Right cardiac atrium (tissue), 5 donors: ENCODE data around the gene H3-3A. TPM values are rescaled to one million over a fixed set of nuclear protein-coding genes. Genes with fewer than 3 reads are reported as not detected.

Experiments used
- ATAC-seq, 2 donors: fragments of 200-7000 bp; cut with Tn5 transposase; one replicate each; pipeline versions ENCODE4 v1.8.0 to v1.9.1; 2020; ENCODE audit warnings: moderate library complexity in 2 of 2, mild to moderate bottlenecking in 1 of 2
- DNase-seq, 3 donors: peaks; one replicate each; pipeline ENCODE4 v3.0.0-alpha.2; 2020
- H3K27ac ChIP-seq: one replicate; pipeline ENCODE4 v1.5.1; 2013; ENCODE audit warnings: mild to moderate bottlenecking, low read length, control low read depth, moderate library complexity
- H3K27me3 ChIP-seq: one replicate; pipeline ENCODE4 v1.6.1; 2013; ENCODE audit not compliant: control insufficient read depth, insufficient read depth
- H3K4me1 ChIP-seq: one replicate; pipeline ENCODE4 v1.6.1; 2013; ENCODE audit warnings: low read length; ENCODE audit not compliant: control insufficient read depth, insufficient read depth
- H3K4me3 ChIP-seq: one replicate; pipeline ENCODE4 v1.5.1; 2013; ENCODE audit warnings: low read length, control low read depth
- H3K9me3 ChIP-seq: one replicate; pipeline ENCODE4 v1.6.1; 2013; ENCODE audit warnings: low read length; ENCODE audit not compliant: control insufficient read depth
- WGBS: extraction: QIAGEN DNeasy Blood & Tissue Kit; methylation state at CpG from one replicate; pipeline ENCODE4 v1.1.7; 2013; 5-methylcytosine and 5-hydroxymethylcytosine counted together
- intact Hi-C, 4 donors: fragments of 100-400 bp; cut with DNase I; formaldehyde crosslinking; loops; one replicate each; pipeline versions ENCODE4 v1.11.0 to v1.14.0; 2022 to 2023
- polyA plus RNA-seq: library from polyadenylated mRNA; stranded (reverse); fragments of 200-250 nt; gene quantifications from one replicate; pipeline ENCODE4 v1.2.3, GENCODE V29; 2013
- total RNA-seq, 4 donors: library from RNA; stranded (reverse); fragmentation: NEBNext Ultra II Directional; extraction: Animal tissue kit (Norgen Biotek cat#: 25700); gene quantifications; one replicate each; pipeline ENCODE4 v1.2.1, GENCODE V29; 2021
- donor health status: healthy with polysubstance abuse.
- donor health status: DM: no; HTN: yes; CAD: no.
- donor health status: DM: no; HTN: no; CAD: no.
- donor health status: DM: no; HTN: yes; CAD: no; lungs with severe emphysema.
- donor health status: DM: yes; HTN: yes; CAD: no.

H3-3A gene
- total and polyA plus RNA-seq, 5 donors: 304 to 557 (median 343) TPM

- H3K4me1 ChIP-seq: peaks cover 1% of the 10 kb centered on the region
- no peak overlapping the region for H3K27ac ChIP-seq
- DNase-seq: no peak
- intact Hi-C loops: no loop called here
- no peaks in the 10 kb centered on the region for H3K9me3 ChIP-seq
- no peaks in the 10 kb centered on the region for H3K27me3 ChIP-seq
- H3K4me3 ChIP-seq: no peak overlapping the region
- WGBS: 58% methylated on average over 3 of the region's 3 CpGs
- ATAC-seq: no peak
Observed at GRCh38 chr1:226116673-226117072, 54.2 kb downstream of the H3-3A start.

DNA sequence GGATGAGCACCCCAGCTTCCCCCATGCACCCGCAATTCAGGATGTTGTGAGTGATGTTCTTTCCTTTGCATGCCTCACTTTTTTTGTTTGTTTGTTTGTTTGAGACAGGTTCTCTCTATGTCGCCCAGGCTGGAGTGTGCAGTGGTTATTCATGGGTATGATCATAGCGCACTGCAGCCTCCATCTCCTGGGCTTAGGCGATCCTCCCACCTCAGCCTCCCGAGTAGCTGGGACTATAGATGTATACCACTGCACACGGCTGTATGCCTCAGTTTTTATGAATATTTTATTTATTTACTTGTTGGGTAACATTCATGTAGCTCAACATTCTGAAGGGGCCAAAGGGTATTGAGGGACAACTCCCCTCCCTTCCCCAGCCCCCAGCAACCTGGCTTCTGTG lies 54.8 kb downstream of the H3-3A start:
- Histone ChIP-seq H3K4me3 (no peak overlapping the region), H3K27me3 (no peaks in the 10 kb centered on the region), H3K9me3 (no peaks in the 10 kb centered on the region), H3K27ac (no peak overlapping the region), H3K4me1 (no peaks in the 10 kb centered on the region)
- ATAC-seq (no peak), DNase-seq (no peak)
- intact Hi-C loops: no loop called here
- 76% methylated on average over 6 of the region's 6 CpGs for WGBS

DNA sequence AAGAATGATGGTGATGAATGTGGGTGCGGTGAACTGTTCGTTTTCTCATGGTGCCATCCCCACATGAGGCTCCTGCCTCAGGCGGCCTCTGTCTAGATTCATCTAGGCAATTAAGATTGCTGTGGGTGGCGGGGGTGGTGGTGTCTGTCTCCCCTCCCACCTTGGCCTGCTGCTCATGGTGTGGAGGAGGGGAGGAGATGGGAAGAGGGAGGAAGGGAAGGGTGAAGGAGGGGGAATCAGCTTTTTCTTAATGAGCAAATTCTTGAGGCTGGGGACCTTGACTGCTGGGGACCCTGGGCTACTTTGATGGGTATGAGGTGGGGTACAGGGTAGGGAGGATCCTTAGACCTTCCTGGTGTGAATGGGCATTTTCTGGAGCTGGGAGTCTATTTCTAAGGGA lies 55.8 kb downstream of the H3-3A start:
- WGBS: 97% methylated on average over 4 of the region's 4 CpGs
- Histone ChIP-seq H3K27ac (no peak overlapping the region), H3K9me3 (no peaks in the 10 kb centered on the region), H3K4me3 (no peak overlapping the region), H3K4me1 (no peaks in the 10 kb centered on the region), H3K27me3 (no peaks in the 10 kb centered on the region)
- intact Hi-C loops: no loop called here
- ATAC-seq (no peak), DNase-seq (no peak)

- intact Hi-C loops: no loop called here
- 89% methylated on average over 6 of the region's 6 CpGs for WGBS
- H3K4me1 ChIP-seq: no peaks in the 10 kb centered on the region
- no peak for ATAC-seq
- no peak overlapping the region for H3K27ac ChIP-seq
- DNase-seq: no peak
- no peaks in the 10 kb centered on the region for H3K9me3 ChIP-seq
- H3K4me3 ChIP-seq: no peak overlapping the region
- no peaks in the 10 kb centered on the region for H3K27me3 ChIP-seq
Observed at GRCh38 chr1:226119169-226119568, 56.7 kb downstream of the H3-3A start.

GRCh38 chr1:226120398-226120797 lies 57.9 kb downstream of the H3-3A start:
- intact Hi-C loops: loop anchor here (5.0 to 10.0 kb wide), 3 partner anchors 53 to 77 kb away; partner anchors contain the start of gene H3-3A (in 1 of the 4)
- no peaks in the 10 kb centered on the region for H3K27me3 ChIP-seq
- no peaks in the 10 kb centered on the region for H3K4me1 ChIP-seq
- no peak overlapping the region for H3K4me3 ChIP-seq
- no peak overlapping the region for H3K27ac ChIP-seq
- ATAC-seq (no peak), DNase-seq (no peak)
- WGBS: 90% methylated on average over 5 of the region's 5 CpGs
- H3K9me3 ChIP-seq: no peaks in the 10 kb centered on the region

DNA sequence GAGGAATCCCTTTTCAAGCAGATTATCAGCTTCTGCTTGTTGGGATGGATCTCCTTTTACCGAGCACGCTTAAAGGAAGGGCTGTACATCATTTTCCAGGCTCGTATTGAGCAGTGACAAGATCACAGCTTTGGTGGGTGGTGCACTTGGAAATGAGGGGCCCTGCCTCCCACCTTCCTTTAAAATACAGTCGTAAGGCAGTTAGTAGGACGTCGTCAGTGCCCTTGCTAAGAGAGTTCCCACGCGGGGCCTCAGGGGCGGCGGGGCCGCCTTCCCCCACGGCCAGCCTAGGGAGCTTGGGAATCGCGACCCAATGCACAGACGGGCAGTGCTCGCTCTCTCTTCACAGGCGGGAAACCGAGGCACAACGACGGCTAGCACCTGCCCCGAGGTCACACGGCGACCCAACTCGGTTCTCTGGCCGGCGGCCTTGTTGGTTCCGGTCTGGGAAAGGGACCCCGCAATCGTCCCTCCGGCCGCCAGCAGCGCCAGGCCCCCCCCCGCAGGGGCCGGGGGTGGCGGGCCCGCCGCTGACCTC lies 58.6 kb downstream of the H3-3A start:
- intact Hi-C loops: loop anchor here (5.0 to 10.0 kb wide), 3 partner anchors 54 to 76 kb away; partner anchors contain the start of gene H3-3A (in 1 of the 4)
- WGBS: 14% methylated on average over 37 of the region's 37 CpGs
- Histone ChIP-seq H3K4me1 (no peaks in the 10 kb centered on the region), H3K27me3 (no peaks in the 10 kb centered on the region), H3K27ac (no peak overlapping the region), H3K4me3 (peak overlapping the region; percentile 75), H3K9me3 (no peaks in the 10 kb centered on the region)
- DNase-seq: peak in 1 of 3 donors; percentile 54
- ATAC-seq: no peak

Other genes with a start within 250 kb of the H3-3A start
- gene TMEM63A, start 180.3 kb upstream of the H3-3A start, total RNA-seq: 10 to 100 TPM; 32.6 to 44.4 (median 37.9) TPM
- gene TMEM63A, start 180.3 kb upstream of the H3-3A start, polyA plus RNA-seq: 29.3 TPM
- gene LEFTY1, start 173.6 kb upstream of the H3-3A start, total RNA-seq: under 1 TPM; 0.24 to 0.54 (median 0.49) TPM
- gene LEFTY1, start 173.6 kb upstream of the H3-3A start, polyA plus RNA-seq: 0.11 TPM
- gene PYCR2, start 138.5 kb upstream of the H3-3A start, total RNA-seq: 10 to 100 TPM; 57.4 to 72.0 (median 62.3) TPM
- 76.9 TPM for gene PYCR2, start 138.5 kb upstream of the H3-3A start, polyA plus RNA-seq
- 1 to 10 TPM in 3 of 4 donors, under 1 TPM in 1; 0.60 to 2.1 (median 1.1) TPM for gene LEFTY2, start 121.5 kb upstream of the H3-3A start, total RNA-seq
- 0.59 TPM for gene LEFTY2, start 121.5 kb upstream of the H3-3A start, polyA plus RNA-seq
- 10 to 100 TPM; 12.2 to 18.3 (median 12.7) TPM for gene SDE2, start 63.4 kb upstream of the H3-3A start, total RNA-seq
- 9.4 TPM for gene SDE2, start 63.4 kb upstream of the H3-3A start, polyA plus RNA-seq
- gene ACBD3, start 124.0 kb downstream of the H3-3A start, total RNA-seq: 10 to 100 TPM; 24.0 to 38.4 (median 28.8) TPM
- 9.5 TPM for gene ACBD3, start 124.0 kb downstream of the H3-3A start, polyA plus RNA-seq
- gene MIXL1, start 160.9 kb downstream of the H3-3A start, total RNA-seq: not detected
- gene MIXL1, start 160.9 kb downstream of the H3-3A start, polyA plus RNA-seq: not detected
- 1 to 10 TPM; 5.0 to 9.9 (median 7.4) TPM for gene LIN9, start 246.4 kb downstream of the H3-3A start, total RNA-seq
- 6.7 TPM for gene LIN9, start 246.4 kb downstream of the H3-3A start, polyA plus RNA-seq